ENCODE data around the gene LRRTM4.
"Not testable (repeated sequence)": the region's sequence is repeated elsewhere in the genome, so short reads cannot be mapped to it uniquely, and the experiment has no call there.

DNA sequence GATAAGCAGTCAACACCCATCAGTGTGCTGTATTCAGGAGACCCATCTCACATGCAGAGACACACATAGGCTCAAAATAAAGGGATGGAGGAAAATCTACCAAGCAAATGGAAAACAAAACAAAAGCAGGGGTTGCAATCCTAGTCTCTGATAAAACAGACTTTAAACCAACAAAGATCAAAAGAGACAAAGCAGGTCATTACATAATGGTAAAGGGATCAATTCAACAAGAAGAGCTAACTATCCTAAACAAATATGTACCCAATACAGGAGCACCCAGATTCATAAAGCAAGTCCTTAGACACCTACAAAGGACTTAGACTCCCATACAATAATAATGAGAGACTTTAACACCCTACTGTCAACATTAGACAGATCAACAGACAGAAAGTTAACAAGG, 358.2 kb downstream of the LRRTM4 start:
- TF ChIP-seq, protein P1, sequence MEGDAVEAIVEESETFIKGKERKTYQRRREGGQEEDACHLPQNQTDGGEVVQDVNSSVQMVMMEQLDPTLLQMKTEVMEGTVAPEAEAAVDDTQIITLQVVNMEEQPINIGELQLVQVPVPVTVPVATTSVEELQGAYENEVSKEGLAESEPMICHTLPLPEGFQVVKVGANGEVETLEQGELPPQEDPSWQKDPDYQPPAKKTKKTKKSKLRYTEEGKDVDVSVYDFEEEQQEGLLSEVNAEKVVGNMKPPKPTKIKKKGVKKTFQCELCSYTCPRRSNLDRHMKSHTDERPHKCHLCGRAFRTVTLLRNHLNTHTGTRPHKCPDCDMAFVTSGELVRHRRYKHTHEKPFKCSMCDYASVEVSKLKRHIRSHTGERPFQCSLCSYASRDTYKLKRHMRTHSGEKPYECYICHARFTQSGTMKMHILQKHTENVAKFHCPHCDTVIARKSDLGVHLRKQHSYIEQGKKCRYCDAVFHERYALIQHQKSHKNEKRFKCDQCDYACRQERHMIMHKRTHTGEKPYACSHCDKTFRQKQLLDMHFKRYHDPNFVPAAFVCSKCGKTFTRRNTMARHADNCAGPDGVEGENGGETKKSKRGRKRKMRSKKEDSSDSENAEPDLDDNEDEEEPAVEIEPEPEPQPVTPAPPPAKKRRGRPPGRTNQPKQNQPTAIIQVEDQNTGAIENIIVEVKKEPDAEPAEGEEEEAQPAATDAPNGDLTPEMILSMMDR (IDR thresholded peaks at IDR 0.05) = not testable (repeated sequence)
- TF ChIP-seq POLR2A (IDR thresholded peaks at IDR 0.05) = not testable (repeated sequence)
